Spleen (tissue), 13 donors: Measurements from ENCODE around the gene MITD1. TPM values are rescaled to one million over a fixed set of nuclear protein-coding genes. Genes with fewer than 3 reads are reported as not detected.

Source experiments
- DNase-seq: peaks from one replicate; pipeline ENCODE4 v3.0.0-alpha.2; 2020
- H3K27ac ChIP-seq, 8 donors: fragments of 200-600 bp; sonication (generic) in 7 of 8; 1 replicate in 4 of 8; 2 replicates in 4 of 8; pipeline versions ENCODE4 v1.5.0 to v1.8.0; 2016 to 2021; ENCODE audit warnings: inconsistent platforms in 4 of 8, mild to moderate bottlenecking in 4 of 8, moderate library complexity in 1 of 8
- H3K27me3 ChIP-seq, 7 donors: fragments of 200-600 bp; sonication (generic) in 6 of 7; replicated peaks in 1 of 7; 1 replicate in 4 of 7; 2 replicates in 3 of 7; pipeline versions ENCODE4 v1.5.0 to v1.8.0; 2016 to 2021; ENCODE audit warnings: inconsistent platforms in 3 of 7, mild to moderate bottlenecking in 1 of 7
- H3K36me3 ChIP-seq, 6 donors: fragments of 200-600 bp; sonication (generic) in 5 of 6; 1 replicate in 4 of 6; 2 replicates in 2 of 6; pipeline versions ENCODE4 v1.5.0 to v1.8.0; 2016 to 2021; ENCODE audit warnings: inconsistent platforms in 2 of 6
- H3K4me1 ChIP-seq, 6 donors: fragments of 200-600 bp; sonication (generic) in 5 of 6; 1 replicate in 3 of 6; 2 replicates in 3 of 6; pipeline versions ENCODE4 v1.5.0 to v1.8.0; 2016 to 2021; ENCODE audit warnings: inconsistent platforms in 3 of 6
- H3K4me3 ChIP-seq, 8 donors: fragments of 200-600 bp; sonication (generic) in 7 of 8; 1 replicate in 4 of 8; 2 replicates in 4 of 8; pipeline versions ENCODE4 v1.5.0 to v1.8.0; 2016 to 2021; ENCODE audit warnings: inconsistent platforms in 4 of 8, mild to moderate bottlenecking in 4 of 8, moderate library complexity in 2 of 8
- H3K9me3 ChIP-seq, 8 donors: fragments of 200-600 bp; sonication (generic) in 7 of 8; 1 replicate in 4 of 8; 2 replicates in 4 of 8; pipeline versions ENCODE4 v1.5.0 to v1.8.0; 2016 to 2021; ENCODE audit warnings: inconsistent platforms in 4 of 8
- CTCF ChIP-seq, 11 experiments: fragments of 200-600 bp in 7 of 11; fragments of 450-650 bp in 4 of 11; sonication (generic) in 4 of 11; IDR thresholded peaks in 8 of 11; conservative IDR thresholded peaks in 3 of 11; 1 replicate in 7 of 11; 2 replicates in 4 of 11; pipeline versions ENCODE4 v1.4.0 to v1.8.0; 2016 to 2021; ENCODE audit warnings: antibody characterized with exemption in 11 of 11, inconsistent platforms in 4 of 11, mild to moderate bottlenecking in 1 of 11
- POLR2A ChIP-seq, 3 donors: fragments of 450-650 bp; IDR thresholded peaks; one replicate each; pipeline ENCODE4 v1.5.1; 2017; ENCODE audit warnings: antibody characterized with exemption in 3 of 3, mild to moderate bottlenecking in 1 of 3
- POLR2AphosphoS5 ChIP-seq, 3 donors: sonication (generic); formaldehyde crosslinking; IDR thresholded peaks; one replicate each; pipeline ENCODE4 v1.5.1; 2017; ENCODE audit warnings: antibody characterized with exemption in 3 of 3
- WGBS, 5 donors: extraction: QIAGEN DNeasy Blood & Tissue Kit in 3 of 5; methylation state at CpG; one replicate each; pipeline versions ENCODE4 v1.1.5 to v1.1.7; 2013 to 2018; 5-methylcytosine and 5-hydroxymethylcytosine counted together
- intact Hi-C: fragments of 100-400 bp; cut with DNase I; formaldehyde crosslinking; loops from one replicate; pipeline ENCODE4 v1.15.0; 2023; ENCODE audit warnings: low total_unique reads
- long read RNA-seq, 2 donors: transcript quantifications; one replicate each; lab custom pipeline, GENCODE V29; 2026
- polyA plus RNA-seq, 3 donors: library from polyadenylated mRNA; stranded (reverse); fragments of 200-250 nt; gene quantifications; one replicate each; pipeline ENCODE4 v1.2.1, GENCODE V29; 2013
- total RNA-seq, 7 donors: library from RNA; depleted of rRNA in 3 of 7; stranded (reverse); fragments of >200 nt in 3 of 7; fragmentation: NEBNext Ultra II Directional in 4 of 7; extraction: Animal tissue kit (Norgen Biotek cat#: 25700) in 4 of 7; gene quantifications; one replicate each; pipeline versions ENCODE4 v1.1.0 to v1.2.1, GENCODE V29; 2016 to 2021
- donor health status: healthy with polysubstance abuse.
- donor health status: DM: no; HTN: no; CAD: no; lungs with moderate emphysema.
- donor health status: DM: no; HTN: no; CAD: no.
- donor health status: Bipolar disorder and iron deficiency.
- donor health status: healthy.
- donor health status: DM: no; HTN: no; CAD: no.
- donor health status: DM: yes; HTN: yes; CAD: no.

The MITD1 gene
- total RNA-seq, result 10 to 100 TPM; 30.4 to 66.4 (median 37.1) TPM
- polyA plus RNA-seq, result 10 to 100 TPM; 57.1 to 72.4 (median 63.9) TPM
- long read RNA-seq, donor 1, transcript MITD1-201 (7 exons, 939 nt), result major isoform, 9 of 12 reads
- long read RNA-seq, donor 1, partial matches to known transcripts, result 0 of 12 reads
- long read RNA-seq, donor 1, other reads (novel, unspliced or antisense), result 0 of 12 reads
- long read RNA-seq, donor 2, transcript MITD1-201 (7 exons, 939 nt), result major isoform, 5 of 6 reads
- long read RNA-seq, donor 2, partial matches to known transcripts, result 0 of 6 reads
- long read RNA-seq, donor 2, other reads (novel, unspliced or antisense), result 0 of 6 reads

DNA sequence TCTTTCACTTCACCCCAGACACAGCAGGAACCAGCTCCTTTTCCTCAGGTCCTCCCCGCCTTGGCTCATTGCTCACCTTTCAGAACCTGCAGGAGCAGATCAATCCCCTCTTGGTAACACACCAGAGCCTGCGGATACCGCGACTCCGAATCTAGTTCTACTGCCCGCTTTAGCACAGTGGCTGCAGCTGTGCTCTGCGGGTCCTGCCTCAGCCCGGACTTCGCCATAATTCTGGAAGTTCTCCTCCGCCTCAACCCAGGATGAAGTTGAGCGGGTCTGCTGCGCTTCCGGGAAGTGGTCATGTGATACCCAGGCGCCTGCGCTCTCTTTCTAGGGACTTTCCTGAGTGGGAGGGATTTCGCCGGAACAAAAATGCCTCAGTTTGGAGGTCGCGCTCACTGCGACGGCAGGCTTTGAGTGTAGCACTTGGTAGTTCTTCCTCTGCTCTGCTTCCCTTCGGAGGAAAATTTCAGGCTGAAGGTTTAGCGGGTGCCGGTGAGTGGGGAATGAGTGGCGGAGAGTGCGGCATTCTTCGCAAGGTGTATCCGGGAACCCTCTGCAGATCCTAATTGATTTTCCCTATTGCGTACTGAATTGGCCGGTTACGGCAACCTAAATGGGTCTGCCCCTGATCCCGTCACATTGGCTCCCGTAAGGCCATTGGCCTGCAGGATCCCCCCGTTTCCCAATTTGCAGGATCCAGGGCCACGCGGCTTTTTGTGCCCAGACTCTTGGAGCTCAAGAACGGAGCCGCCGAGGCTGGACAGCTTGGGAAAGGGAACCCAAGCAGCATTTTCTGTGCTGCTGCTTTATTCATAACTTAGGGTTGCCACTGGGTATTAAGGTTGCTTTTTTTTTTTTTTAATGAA, at the start of gene MITD1, which contains the start of gene MRPL30:
TSS of gene MITD1 (minus strand) at position 304 of the 869 bp plus-strand sequence. CDS start at position 227, 77 bp downstream.
TSS of gene MRPL30 (plus strand) at position 430 of the 869 bp plus-strand sequence. CDS start 5,020 bp downstream, outside the sequence.
- Histone ChIP-seq H3K27me3 (no peaks in the 10 kb centered on the region), H3K9me3 (no peaks in the 10 kb centered on the region), H3K4me1 (peaks cover 33 to 89% (median 65%) of the 10 kb centered on the region in 6 donors), H3K36me3 (peaks cover 0 to 16% (median 0%) of the 10 kb centered on the region in 6 donors), H3K4me3 (peak within 1 kb of the TSS; percentile 66 to 90 (median 84)), H3K27ac (peak within 1 kb of the TSS; percentile 58 to 90 (median 86))
- peak; percentile 96 for DNase-seq
- TF ChIP-seq POLR2AphosphoS5 (IDR thresholded peaks at IDR 0.05) (peak; percentile 83 to 96 (median 92)), CTCF (IDR thresholded peaks at IDR 0.05 in 8 of 11, conservative IDR thresholded peaks at IDR 0.05 in 3 of 11) (peak in 1 of 11 experiments; percentile 27), POLR2A (IDR thresholded peaks at IDR 0.05) (peak in 1 of 3 donors; percentile 57)
- intact Hi-C loops, result loop anchor here (10.0 kb wide), 1 partner anchor 154 kb away; the partner anchor contains the start of genes EIF5B and TXNDC9
- WGBS, 5 donors, result 0 to 1% (median 1%) methylated on average over 33 to 39 of the region's 39 CpGs

DNA sequence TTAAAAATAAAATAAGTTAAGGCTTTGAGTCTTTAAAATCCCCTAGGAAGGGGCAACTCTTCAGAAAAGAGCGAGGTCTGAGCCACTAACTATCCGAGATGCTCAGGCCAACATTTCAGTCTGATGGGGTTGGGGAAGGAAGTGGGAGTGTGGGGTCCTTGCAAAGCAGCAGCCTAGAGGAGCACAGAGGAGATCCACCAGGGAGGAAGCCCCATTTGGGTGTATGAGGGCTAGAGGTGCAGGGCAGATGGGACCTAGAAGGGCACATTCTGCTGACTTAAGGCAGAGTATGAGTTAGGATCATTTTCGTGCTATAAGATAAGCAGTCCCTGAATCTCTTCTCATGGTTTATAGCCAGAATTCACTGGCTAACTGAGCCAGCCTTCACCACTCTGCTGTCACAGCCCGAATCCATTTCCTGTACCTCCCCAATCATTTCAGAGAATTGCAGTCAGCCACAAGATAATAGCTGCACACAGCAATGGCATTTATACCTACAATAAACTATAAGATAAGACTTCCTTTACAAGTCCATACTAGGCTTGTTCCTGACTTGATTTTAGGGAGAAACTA, 37.2 kb upstream of the MITD1 start:
- Histone ChIP-seq H3K27ac (no peak overlapping the region), H3K27me3 (no peaks in the 10 kb centered on the region), H3K4me3 (no peak overlapping the region), H3K36me3 (peaks cover 0 to 37% (median 3%) of the 10 kb centered on the region in 6 donors), H3K9me3 (no peaks in the 10 kb centered on the region), H3K4me1 (no peaks in the 10 kb centered on the region)
- intact Hi-C loops, result no loop called here
- no peak for DNase-seq
- WGBS, 5 donors, result 75 to 84% (median 80%) methylated on average over 4 of the region's 4 CpGs
- no peak for TF ChIP-seq POLR2AphosphoS5 (IDR thresholded peaks at IDR 0.05)
- TF ChIP-seq CTCF (IDR thresholded peaks at IDR 0.05 in 8 of 11, conservative IDR thresholded peaks at IDR 0.05 in 3 of 11), result no peak
- no peak for TF ChIP-seq POLR2A (IDR thresholded peaks at IDR 0.05)

DNA sequence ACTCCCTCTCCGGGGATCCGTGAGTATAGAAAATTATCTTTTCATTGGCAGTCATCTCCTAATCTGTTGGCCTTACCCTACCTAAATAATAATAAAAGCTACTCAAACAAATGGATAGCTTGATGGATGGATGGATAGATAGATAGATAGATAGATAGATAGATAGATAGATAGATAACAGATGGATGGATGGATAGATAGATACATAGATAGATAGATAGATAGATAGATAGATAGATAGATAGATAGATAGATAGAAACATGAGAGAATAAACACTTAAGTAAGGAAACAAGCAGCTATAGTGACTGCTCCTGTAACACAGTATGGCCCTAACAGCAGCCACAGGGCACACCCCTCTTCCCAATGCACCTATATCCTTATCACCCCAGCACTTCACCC, 35.2 kb upstream of the MITD1 start:
- no peak overlapping the region for H3K27ac ChIP-seq
- no peaks in the 10 kb centered on the region for H3K27me3 ChIP-seq
- TF ChIP-seq POLR2A (IDR thresholded peaks at IDR 0.05), result no peak
- no peak for TF ChIP-seq CTCF (IDR thresholded peaks at IDR 0.05 in 8 of 11, conservative IDR thresholded peaks at IDR 0.05 in 3 of 11)
- no peak for TF ChIP-seq POLR2AphosphoS5 (IDR thresholded peaks at IDR 0.05)
- intact Hi-C loops, result no loop called here
- no peaks in the 10 kb centered on the region for H3K9me3 ChIP-seq
- H3K4me3 ChIP-seq, result no peak overlapping the region
- DNase-seq, result no peak
- no peaks in the 10 kb centered on the region for H3K4me1 ChIP-seq
- H3K36me3 ChIP-seq, result peaks cover 0 to 42% (median 3%) of the 10 kb centered on the region in 6 donors
- WGBS, 5 donors, result 87 to 98% (median 94%) methylated on average over 2 of the region's 2 CpGs
